ENCODE results near the gene DOP1B.
A peak's percentile ranks its signal among the peaks of the same experiment; 100 is the strongest.
"Not testable (repeated sequence)": the region's sequence is repeated elsewhere in the genome, so short reads cannot be mapped to it uniquely, and the experiment has no call there.

The DOP1B gene

GRCh38 chr21:36135391-36136102 lies 21.1 kb upstream of the DOP1B start:
- DNase-seq, result no peak

GRCh38 chr21:36139791-36140190 lies 16.8 kb upstream of the DOP1B start:
- DNase-seq, result not testable (repeated sequence)

GRCh38 chr21:36141513-36141925 lies 15.1 kb upstream of the DOP1B start:
- peak; percentile 97 for DNase-seq

GRCh38 chr21:36144233-36144632 lies 12.4 kb upstream of the DOP1B start:
- not testable (repeated sequence) for DNase-seq

- DNase-seq, result no peak
These were observed 11.4 kb upstream of the DOP1B start for GRCh38 chr21:36145259-36145658.

- no peak for DNase-seq
These were observed 8.7 kb upstream of the DOP1B start for GRCh38 chr21:36147911-36148310.

- DNase-seq, result no peak
These were observed 7.7 kb upstream of the DOP1B start for GRCh38 chr21:36148886-36149285.

- no peak for DNase-seq
These were observed 6.6 kb upstream of the DOP1B start for GRCh38 chr21:36149788-36150711.

GRCh38 chr21:36155603-36156338 lies 853 bp upstream of the DOP1B start:
- DNase-seq, result no peak

GRCh38 chr21:36156339-36156814 lies 247 bp upstream of the DOP1B start:
- DNase-seq, result peak; percentile 100

- no peak for DNase-seq
These were observed 2.8 kb downstream of the DOP1B start for GRCh38 chr21:36159356-36159921.

- no peak for DNase-seq
These were observed 4.2 kb downstream of the DOP1B start for GRCh38 chr21:36160850-36161178.

- no peak for DNase-seq
These were observed 6.0 kb downstream of the DOP1B start for GRCh38 chr21:36162631-36163030.

- DNase-seq, result peak; percentile 49
These were observed 7.4 kb downstream of the DOP1B start for GRCh38 chr21:36163750-36164741.

- DNase-seq, result no peak
These were observed 8.7 kb downstream of the DOP1B start for GRCh38 chr21:36165356-36165755.

- no peak for DNase-seq
These were observed 10.1 kb downstream of the DOP1B start for GRCh38 chr21:36166705-36167104.

GRCh38 chr21:36167541-36167940 lies 10.9 kb downstream of the DOP1B start:
- DNase-seq, result no peak

GRCh38 chr21:36169470-36170128 lies 13.0 kb downstream of the DOP1B start:
- DNase-seq, result no peak

GRCh38 chr21:36170823-36171222 lies 14.2 kb downstream of the DOP1B start:
- no peak for DNase-seq

GRCh38 chr21:36171336-36171735 lies 14.7 kb downstream of the DOP1B start:
- DNase-seq, result no peak

GRCh38 chr21:36171741-36172331 lies 15.2 kb downstream of the DOP1B start:
- no peak for DNase-seq

Data from NCI-H2107 (cell line).